Parathyroid adenoma (tissue), 2 donors: ENCODE measurements around the gene TNS2.

Experiments used
- H2AFZ ChIP-seq: fragments of 300-600 bp; sonication (generic); one replicate; pipeline ENCODE4 v1.7.0; 2017; ENCODE audit warnings: antibody characterized with exemption, mild to moderate bottlenecking
- H3K27ac ChIP-seq: fragments of 300-600 bp; sonication (generic); one replicate; pipeline ENCODE4 v1.7.0; 2017
- H3K27me3 ChIP-seq: fragments of 300-600 bp; sonication (generic); one replicate; pipeline ENCODE4 v1.7.0; 2017; ENCODE audit warnings: low read length; ENCODE audit not compliant: control insufficient read depth, insufficient read depth
- H3K36me3 ChIP-seq: fragments of 300-600 bp; sonication (generic); one replicate; pipeline ENCODE4 v1.7.0; 2017; ENCODE audit warnings: low read length; ENCODE audit not compliant: control insufficient read depth, insufficient read depth
- H3K4me1 ChIP-seq: fragments of 300-600 bp; sonication (generic); one replicate; pipeline ENCODE4 v1.7.0; 2017; ENCODE audit warnings: control low read depth
- H3K4me2 ChIP-seq: fragments of 300-600 bp; sonication (generic); one replicate; pipeline ENCODE4 v1.7.0; 2017; ENCODE audit warnings: low read length
- H3K4me3 ChIP-seq: fragments of 300-600 bp; sonication (generic); one replicate; pipeline ENCODE4 v1.7.0; 2017; ENCODE audit warnings: low read depth, low read length
- H3K79me2 ChIP-seq: fragments of 300-600 bp; sonication (generic); one replicate; pipeline ENCODE4 v1.7.0; 2017; ENCODE audit warnings: control low read depth
- H3K9ac ChIP-seq: fragments of 300-600 bp; sonication (generic); one replicate; pipeline ENCODE4 v1.7.0; 2017; ENCODE audit warnings: mild to moderate bottlenecking
- H3K9me3 ChIP-seq: fragments of 300-600 bp; sonication (generic); one replicate; pipeline ENCODE4 v1.7.0; 2017; ENCODE audit warnings: low read length; ENCODE audit not compliant: control insufficient read depth
- TF ChIP-seq, protein P1 (sequence below): fragments of 300-600 bp; sonication (generic); IDR thresholded peaks from one replicate; pipeline ENCODE4 v1.7.0; 2017; ENCODE audit warnings: antibody characterized with exemption, mild to moderate bottlenecking
- donor health status: primary hyperparathyroidism.

Gene TNS2

DNA sequence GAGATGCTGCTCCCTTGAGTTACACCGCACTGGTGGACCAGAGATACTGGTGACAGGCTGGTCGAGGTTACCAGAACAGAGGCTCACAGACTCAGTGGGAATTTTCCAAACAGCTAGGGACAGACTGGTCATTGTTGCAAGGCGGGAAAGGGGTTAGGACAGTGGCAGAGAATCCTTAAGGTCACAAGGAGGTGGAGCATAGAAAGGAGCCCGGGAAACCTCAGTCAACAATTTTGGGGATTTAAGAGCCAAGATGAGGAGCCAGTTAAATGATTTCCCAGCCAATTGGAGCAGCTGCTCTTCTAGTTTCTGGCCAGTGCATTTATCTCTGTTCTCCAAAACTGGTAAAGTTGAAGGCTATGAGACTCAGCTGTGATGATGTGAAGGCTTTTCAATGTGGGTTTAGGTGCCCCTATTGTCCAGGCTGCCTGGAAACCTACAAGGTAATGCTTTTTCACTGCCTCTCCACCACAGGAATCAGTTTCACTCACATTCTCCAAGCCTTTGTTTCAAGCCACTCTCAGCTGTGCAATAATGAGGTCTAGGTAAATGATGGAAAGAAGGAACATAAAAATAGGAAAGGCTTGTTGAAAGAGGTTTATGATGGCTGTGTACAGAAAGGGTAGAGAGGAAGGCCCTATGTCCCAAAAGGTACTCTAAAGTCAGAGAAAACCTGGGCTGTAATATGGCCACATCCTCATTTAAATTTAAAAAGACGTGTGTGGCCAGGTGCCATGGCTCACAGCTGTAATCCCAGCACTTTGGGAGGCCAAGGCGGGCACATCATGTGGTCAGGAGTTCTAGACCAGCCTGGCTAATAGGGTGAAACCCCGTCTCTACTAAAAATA, 7.0 kb upstream of the TNS2 start:
- TF ChIP-seq, protein P1, sequence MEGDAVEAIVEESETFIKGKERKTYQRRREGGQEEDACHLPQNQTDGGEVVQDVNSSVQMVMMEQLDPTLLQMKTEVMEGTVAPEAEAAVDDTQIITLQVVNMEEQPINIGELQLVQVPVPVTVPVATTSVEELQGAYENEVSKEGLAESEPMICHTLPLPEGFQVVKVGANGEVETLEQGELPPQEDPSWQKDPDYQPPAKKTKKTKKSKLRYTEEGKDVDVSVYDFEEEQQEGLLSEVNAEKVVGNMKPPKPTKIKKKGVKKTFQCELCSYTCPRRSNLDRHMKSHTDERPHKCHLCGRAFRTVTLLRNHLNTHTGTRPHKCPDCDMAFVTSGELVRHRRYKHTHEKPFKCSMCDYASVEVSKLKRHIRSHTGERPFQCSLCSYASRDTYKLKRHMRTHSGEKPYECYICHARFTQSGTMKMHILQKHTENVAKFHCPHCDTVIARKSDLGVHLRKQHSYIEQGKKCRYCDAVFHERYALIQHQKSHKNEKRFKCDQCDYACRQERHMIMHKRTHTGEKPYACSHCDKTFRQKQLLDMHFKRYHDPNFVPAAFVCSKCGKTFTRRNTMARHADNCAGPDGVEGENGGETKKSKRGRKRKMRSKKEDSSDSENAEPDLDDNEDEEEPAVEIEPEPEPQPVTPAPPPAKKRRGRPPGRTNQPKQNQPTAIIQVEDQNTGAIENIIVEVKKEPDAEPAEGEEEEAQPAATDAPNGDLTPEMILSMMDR, result no peak
- Histone ChIP-seq H3K79me2 (no peaks in the 10 kb centered on the region), H3K27ac (no peak overlapping the region), H3K4me2 (no peak overlapping the region), H3K9me3 (no peaks in the 10 kb centered on the region), H3K27me3 (no peaks in the 10 kb centered on the region), H2AFZ (no peak overlapping the region), H3K9ac (no peak overlapping the region), H3K4me3 (no peak overlapping the region), H3K36me3 (no peaks in the 10 kb centered on the region), H3K4me1 (peaks cover 16% of the 10 kb centered on the region)

DNA sequence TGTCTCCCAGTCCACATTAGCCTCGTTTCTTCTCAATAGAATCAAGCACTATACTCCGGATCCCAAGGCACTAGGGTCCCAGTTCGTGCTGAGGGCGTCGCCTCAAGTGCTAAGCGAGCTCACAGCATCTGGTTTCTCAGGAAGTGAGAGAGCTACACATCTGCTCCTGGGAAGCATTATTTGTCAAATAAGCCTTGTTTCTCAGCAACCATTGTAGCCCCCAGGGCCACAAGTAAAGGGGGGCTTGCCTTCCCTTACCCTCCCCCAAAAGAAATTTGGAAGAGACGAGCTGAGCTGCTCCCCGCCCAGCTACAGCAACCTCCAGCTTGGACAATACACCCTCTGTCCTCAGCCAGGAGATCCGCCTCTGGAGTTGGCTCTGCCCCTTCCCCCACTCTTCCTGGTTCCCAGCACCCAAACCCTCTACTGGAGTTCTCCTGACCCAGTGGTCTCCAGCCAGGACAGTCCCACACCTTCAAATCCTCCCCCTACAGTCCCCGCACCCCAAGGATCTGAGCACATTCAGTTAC, 5.7 kb upstream of the TNS2 start:
- Histone ChIP-seq H3K9me3 (no peaks in the 10 kb centered on the region), H3K4me1 (peaks cover 25% of the 10 kb centered on the region), H2AFZ (no peak overlapping the region), H3K27ac (peak overlapping the region; percentile 92), H3K9ac (no peak overlapping the region), H3K79me2 (no peaks in the 10 kb centered on the region), H3K4me2 (no peak overlapping the region), H3K4me3 (no peak overlapping the region), H3K36me3 (no peaks in the 10 kb centered on the region), H3K27me3 (no peaks in the 10 kb centered on the region)
- TF ChIP-seq, protein P1, result no peak

DNA sequence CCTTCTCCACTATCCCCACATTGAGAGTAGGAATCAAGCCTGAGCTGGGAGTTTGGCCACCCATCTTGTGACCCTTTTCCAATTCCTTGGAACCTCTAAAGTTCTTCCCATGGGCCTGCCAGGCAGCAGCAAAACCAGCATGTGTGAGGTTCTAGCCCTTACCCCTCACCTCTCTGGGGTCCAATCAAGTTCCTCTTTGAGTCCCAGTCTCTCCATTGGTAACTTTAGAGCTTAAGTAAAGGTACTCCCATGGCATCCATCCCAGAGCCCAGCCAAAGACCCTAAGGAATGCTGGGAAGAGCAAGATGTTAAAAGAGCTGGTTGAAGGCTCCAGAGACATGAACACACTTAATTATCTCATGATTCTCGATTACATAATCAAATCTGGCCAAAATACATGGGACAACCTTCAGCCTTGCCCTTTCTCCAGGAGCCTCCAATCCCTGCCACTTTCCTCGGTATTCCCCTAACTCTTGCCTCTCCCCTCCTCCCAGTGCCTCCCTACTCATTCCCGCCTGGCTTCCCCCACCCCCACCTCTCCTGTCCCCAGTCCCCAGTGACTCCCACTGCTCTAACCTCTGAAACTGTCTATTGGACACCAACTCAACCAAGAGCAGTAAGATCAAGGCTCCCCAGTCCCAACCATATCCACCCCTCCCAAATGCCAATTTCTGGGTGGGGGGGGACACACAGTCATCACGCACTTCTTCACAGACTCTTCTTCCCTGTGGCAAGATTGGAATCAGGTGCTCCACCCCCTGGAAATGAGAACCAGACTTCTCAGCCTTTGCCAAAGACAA, 4.8 kb upstream of the TNS2 start:
- Histone ChIP-seq H3K27me3 (no peaks in the 10 kb centered on the region), H3K9me3 (no peaks in the 10 kb centered on the region), H3K79me2 (no peaks in the 10 kb centered on the region), H3K4me1 (peaks cover 33% of the 10 kb centered on the region), H3K4me3 (no peak overlapping the region), H3K4me2 (no peak overlapping the region), H3K9ac (no peak overlapping the region), H3K27ac (peak overlapping the region; percentile 92), H2AFZ (no peak overlapping the region), H3K36me3 (no peaks in the 10 kb centered on the region)
- TF ChIP-seq, protein P1, result no peak

DNA sequence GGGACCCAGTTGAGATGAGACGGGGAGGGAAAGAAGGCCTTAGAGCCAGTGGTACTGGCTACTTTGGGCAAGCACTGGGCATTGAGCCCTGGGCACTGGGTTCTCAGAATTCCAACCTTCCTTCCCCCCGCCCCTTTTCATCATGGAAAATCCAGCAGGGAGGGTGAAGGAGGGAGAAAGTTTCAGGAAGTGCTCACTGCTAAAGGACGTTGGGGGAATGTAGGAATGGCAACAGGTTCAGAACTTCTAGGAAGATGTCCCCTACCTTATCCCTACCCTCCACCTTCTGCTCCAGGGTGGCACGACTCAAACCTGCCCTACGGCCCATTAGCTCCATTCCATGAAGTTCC, 4.2 kb upstream of the TNS2 start:
- peaks cover 38% of the 10 kb centered on the region for H3K4me1 ChIP-seq
- H3K27me3 ChIP-seq, result no peaks in the 10 kb centered on the region
- peak overlapping the region; percentile 72 for H3K4me3 ChIP-seq
- H3K4me2 ChIP-seq, result peak overlapping the region; percentile 89
- peaks cover 3% of the 10 kb centered on the region for H3K79me2 ChIP-seq
- H2AFZ ChIP-seq, result no peak overlapping the region
- no peak overlapping the region for H3K9ac ChIP-seq
- H3K36me3 ChIP-seq, result no peaks in the 10 kb centered on the region
- H3K9me3 ChIP-seq, result no peaks in the 10 kb centered on the region
- TF ChIP-seq, protein P1, result no peak
- peak overlapping the region; percentile 92 for H3K27ac ChIP-seq
